ENCODE measurements around the gene PLXNA2.

PLXNA2 gene

DNA sequence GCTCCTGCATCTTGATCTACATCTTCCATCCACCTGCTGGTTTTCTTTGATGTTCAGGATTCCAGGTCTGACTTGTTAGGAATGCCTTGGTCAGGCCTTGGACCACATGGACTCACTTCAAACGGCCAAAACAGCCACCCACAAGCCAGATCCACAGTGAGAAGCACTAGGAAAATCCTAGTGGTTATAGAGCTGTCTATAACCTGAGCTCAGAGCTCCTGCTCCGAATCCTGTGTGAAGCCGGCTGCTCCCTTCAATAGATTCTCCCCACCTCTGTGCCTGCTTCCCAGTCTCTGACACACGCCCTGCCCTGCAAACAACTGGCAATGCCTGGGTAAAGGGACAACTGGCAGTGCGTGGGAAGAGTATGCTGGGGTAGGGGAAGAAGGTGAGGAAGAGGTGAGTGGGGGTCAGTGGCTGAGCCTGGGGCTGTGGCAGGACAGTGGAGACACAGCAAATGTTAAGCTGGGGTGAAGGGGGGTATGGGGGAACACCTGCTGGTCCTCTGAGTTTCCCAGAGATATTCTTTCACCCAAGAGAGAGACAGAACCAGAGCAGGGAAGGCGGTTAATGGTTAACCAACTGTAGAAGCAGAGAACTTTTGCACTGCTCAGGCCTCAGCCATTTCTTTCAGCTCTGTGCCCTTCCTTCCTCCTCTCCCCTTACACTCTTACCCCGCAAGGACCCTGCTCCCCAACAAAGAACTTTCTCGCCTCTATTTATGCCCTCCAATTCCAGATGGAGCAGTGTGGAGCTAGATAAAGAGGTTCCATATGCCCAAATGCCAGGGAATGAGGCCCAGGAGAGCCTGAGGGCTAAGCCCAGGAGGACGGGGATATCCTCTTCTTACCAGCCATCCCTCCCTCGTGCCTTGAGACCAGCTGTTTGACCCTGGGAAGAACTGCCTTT lies 4.5 kb downstream of the PLXNA2 start:
- no peak for FAIRE-seq

DNA sequence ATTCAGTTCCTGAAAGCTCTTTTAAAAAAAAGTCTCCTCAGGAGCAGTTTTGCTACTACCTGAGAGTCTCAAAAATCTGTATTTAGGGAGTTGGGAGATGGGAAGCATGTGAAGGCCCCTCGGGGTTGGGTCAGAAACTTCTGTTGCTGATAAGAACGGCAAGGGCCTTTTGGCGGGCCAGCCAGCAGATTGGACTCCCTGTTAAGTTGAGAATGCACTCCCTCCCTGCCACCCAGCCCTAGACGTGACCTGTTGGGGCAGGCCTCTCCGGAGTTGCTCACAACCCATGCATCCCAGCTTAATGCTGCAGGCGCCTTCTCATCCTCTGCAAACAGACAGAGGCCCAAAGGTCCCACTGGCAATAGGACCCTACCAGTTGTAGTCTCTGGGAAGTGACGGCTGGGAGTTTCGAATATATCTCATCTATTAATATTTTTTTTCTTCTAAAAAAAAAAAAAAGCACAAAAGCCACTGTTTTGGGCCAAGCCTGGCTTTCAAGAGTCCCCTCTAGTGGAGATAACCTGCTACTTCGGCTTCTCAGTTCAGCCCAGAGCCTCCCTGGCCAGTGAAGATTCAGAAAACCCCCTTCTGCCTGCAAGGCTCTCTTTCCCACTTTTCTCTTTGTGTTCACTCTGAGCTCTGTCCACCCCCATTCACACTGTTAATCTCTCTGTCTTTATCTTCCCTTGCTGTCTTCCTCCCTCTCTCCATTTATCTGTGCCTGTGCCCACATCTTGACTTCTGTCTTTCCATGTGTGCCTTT lies 5.3 kb downstream of the PLXNA2 start:
- no peak for FAIRE-seq

DNA sequence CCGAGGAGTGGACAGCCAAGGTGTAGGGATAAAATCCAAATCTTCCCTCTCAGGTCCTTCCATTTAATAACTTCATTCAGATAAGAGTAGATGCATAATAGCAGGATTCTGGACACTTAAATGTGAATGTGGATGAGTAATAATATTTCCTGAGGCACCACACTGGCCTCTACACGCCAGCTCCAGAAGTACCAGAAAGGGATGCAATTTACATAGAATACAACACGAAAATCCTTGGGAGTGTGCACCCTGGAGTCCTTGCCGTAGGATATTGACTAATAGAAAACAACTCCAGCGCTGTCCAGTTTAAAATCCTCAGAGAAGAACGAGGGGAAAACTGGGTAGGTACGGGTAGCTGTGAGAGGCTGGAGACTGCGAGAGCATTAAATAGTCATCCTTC lies 6.9 kb downstream of the PLXNA2 start:
- FAIRE-seq: no peak

DNA sequence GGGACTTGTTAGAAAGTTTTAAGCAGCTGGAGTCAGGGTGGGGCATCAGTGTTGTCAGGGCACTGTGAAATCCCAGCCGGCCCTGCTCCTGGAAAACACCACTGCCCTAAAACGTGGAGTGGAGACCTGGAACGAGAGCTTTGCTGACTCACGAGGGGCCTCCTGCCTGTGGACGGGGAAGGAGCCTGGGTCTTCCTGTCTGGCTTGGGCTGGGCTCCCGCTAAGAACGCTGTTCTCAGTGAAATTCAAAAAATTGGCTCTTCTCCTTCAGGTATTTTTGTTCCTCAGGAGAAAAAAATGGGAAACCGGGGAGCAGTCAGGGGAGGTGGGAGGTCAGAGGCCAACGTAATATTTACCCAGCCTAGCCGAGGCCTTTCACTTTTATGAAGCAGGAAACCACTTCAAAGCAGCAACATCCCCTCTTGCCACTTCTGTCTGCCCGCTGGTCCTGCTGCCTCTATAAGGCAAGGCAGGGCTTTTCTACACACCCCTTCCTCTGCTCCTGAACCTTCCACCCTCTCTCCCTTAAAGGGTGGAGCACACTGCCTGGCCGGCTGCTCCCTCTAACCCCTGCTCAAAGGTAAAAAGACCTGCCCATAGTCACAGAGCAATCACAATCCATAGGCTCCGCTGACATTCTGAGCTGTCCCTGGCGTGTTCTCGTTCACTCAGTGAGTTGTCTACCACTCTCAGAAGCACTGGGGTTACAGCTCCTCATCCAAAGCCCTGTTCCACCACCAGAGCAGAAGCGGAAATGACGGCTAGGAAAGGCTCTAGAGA lies 8.0 kb downstream of the PLXNA2 start:
- no peak for FAIRE-seq

DNA sequence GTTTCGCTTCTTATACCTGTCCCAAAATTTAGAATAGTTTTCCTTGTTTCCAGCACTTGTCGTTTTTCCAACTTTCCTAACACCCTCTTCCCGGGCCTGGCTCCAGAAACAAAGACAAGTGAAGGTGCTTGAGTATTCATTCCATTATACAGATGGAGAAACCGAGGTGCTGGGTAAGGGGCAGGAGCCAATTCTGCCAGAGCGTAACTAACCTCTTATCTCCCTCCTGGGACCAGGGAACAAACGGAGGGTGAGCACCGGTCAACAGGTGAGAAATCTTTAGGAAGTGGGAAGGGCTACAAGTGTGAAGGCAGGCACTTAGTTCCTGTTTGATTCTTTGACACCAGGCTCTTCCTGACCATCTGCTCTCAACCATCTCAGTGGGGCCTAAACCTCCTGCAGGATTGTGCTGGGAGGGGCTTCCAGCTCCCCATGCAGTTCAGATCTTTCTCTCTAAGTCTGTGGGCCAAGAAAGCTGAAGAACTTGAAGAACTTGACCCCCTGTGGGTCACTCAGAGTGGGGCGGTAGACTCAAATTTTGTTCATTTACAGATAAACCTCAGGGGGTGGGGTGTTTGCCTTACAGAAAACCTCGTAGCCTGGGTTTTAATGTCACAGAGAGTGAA lies 8.7 kb downstream of the PLXNA2 start:
- FAIRE-seq: no peak

DNA sequence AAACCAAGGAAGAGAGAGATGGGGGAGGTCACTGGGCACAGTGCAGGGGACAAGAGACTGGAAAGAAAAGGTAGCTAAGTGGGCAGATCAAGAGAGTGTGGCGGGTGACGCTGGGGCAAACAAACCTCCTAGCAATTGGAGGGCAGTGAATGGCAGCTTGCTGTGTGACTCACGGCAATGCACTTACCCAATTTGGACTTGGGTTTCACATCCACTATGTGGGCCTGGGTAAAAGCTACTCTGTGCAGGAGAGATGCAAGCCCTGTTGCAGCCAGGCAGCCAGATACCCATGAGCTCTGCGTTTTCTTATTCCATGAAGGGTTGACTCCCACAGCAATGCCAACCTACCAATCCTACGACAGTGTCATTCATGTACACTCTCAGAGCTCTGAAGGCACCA lies 9.5 kb downstream of the PLXNA2 start:
- FAIRE-seq: no peak

DNA sequence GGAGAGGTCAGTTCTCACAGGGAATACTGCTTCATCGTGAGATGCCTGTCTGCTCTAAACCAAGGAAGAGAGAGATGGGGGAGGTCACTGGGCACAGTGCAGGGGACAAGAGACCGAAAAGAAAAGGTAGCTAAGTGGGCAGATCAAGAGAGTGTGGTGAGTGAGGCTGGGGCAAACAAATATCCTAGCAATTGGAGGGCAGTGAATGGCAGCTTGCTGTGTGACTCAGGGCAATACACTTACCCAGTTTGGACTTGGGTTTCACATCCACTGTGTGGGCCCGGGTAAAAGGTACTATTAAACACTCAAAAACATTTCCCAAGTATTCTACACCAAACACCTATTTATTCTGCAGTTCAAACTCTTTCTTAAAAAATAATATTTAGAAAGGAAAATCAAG lies 10.2 kb downstream of the PLXNA2 start:
- no peak for FAIRE-seq

DNA sequence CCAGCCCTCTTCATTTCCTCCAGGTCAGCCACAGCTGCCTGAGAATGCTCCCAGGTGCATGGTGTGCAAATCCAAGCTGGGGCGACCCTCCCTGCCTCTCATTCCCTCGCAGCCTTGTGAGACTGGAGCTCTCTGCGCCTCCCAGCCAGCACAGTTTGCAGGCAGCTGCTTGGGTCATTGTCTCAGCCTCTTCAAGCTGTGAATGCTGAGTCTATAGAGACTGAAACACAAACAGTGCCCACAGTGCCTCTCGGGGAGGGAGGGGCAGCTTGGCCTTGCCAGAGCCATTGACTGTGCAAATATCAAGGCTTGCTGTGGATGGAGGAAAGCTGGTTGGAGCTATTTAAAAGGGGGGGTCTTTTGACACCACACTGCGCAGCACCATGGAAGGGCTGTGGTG lies 10.6 kb downstream of the PLXNA2 start:
- FAIRE-seq: no peak

DNA sequence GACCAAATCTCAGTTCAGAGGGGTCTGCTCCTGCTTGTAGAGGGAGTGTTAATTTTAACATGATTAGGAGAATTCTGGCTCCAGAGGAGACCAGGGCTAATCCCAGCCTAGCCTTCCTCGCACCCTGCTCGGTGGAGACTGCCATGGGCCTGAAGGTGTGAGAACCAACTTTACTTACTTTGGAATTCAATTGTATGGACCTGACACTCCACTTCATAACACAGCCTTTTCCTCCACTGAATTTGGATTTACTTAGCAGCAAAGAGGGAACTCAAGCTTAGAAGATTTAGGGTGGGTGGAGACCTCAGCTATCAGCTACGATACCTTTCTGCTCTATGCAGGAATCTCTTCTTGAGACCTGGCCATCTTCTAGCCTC lies 11.5 kb downstream of the PLXNA2 start:
- FAIRE-seq: no peak

DNA sequence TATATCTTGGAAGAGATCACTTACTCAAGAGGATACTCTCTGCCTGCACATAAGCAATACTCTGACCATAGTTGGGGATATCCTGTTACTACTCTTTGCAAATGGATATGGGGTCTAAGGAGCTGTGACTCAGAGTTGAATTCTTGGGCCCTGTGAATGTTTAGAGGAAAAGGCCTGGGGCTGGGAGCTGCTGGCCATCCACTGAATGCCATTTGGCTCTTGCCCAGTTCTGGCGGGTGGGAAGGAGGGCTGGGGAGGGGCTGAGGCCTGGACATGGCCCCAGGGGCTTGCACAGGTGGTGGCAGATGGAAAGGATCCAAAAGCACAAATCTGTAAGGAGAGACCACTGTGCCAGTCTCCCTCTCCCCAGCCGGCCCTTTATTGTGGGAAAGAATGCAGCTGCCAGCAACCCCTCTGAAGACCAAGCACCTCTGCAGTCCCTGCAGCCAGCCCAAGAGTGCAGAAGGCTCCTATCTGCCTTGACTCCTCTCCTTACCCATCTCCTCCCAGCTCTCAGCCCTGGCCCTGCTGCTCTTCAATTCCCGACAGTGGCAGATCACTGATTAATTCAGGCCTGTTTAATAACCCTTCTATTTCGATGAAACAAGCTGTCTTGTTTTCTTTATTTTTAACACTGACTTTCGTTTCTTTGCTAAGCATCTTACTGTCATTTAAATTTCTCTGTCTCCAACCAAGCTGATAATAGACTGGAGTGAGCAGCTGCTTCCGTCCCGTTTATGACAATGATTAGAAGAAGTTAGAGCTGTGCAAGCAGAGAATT lies 12.1 kb downstream of the PLXNA2 start:
- no peak for FAIRE-seq

DNA sequence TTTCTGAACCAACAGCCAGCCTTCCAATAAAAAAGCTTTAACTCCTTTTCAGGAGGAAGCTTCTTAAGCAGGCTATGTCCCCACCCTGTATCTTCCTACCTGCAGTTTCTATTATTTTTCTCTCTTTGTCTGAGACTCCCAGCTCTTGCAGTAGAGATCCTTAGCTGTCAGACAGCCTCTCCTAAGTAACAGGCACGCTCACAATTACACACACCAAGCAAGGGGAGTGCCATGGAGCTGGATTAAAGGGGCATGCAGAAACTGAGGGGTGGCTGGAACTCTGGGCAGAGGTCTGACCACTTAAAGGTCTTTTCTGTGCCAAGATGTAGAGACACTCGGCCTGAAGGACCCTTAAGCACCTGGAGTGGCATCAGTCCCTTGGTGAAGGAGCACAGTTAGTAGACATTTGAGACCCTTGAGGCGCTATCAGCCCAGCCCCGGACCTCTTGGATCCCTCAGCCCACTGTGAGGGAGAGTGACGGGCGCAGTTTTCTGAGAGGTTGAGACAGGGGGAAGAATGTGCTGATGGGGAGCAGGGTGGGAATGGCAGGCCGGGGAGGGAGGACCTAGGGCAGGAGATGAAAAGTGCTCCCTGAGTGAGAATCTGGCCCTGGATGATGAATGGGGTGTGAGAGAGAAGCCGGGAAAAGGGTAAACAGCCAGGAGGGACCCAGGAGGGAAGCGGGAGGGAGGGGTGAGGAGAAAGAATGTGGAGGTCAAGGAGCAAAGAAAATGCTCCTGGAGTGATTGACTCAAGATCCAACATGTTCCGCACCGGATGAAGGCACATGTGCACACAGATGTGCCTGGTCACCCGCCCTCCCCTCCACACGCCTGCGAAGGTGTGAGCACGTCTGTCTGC lies 13.3 kb downstream of the PLXNA2 start:
- FAIRE-seq: no peak

DNA sequence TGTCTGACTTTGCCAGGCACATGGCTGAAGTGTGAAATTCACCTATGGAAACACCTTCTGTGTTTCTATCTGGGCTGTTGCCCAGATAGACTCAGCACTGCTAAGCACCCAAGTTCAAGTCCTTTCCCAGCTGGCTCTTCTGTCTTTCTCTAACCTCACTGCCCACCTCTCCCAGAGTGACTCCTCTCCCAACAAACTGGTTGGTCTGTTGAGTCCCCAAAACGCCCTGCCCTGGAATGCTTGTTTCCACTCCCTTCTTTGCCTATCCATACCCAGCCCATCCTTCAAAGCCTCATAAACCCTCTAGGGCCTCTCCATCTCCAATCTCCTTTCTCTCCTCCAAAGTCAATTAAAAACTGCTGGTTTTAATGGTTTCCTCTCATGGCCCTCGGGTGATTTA lies 15.6 kb downstream of the PLXNA2 start:
- no peak for FAIRE-seq

DNA sequence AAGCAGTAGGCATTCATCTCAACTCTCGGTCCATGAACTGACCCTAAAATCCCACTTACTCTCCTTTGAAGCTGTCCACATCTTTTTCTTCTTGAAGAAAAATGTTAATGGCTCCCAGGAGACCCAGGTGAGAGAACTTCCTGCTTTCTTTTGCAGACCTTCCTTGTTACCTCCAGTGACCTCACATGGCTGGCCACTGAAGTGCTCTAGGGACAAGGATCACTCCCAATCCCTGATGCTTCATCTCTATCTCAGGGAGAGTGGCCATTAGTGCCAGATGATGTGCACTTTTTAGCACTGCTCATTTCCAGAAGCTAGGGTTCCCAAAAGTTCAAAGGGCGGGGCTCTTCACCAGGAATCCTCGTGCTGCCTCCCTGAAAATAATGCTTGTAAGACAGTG lies 16.2 kb downstream of the PLXNA2 start:
- no peak for FAIRE-seq

DNA sequence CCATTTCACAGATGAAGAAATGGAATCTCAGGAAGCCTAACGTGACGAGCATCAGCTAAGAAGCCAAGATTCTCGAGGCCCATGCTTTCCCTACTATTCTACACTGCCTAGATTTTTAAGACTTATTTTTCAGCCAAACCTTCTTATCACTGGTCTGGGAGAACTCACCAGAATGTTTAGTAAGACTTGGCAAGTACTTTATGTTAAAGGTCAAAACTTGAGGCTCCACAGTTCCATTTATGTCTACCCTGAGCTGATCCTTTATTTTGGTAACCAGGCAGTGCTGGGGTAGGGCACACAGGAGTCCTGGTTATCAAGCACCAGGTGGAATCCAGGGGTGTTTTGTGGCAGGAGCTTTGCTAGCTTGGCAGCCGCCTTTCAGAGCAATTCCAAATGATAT lies 16.8 kb downstream of the PLXNA2 start:
- FAIRE-seq: no peak

DNA sequence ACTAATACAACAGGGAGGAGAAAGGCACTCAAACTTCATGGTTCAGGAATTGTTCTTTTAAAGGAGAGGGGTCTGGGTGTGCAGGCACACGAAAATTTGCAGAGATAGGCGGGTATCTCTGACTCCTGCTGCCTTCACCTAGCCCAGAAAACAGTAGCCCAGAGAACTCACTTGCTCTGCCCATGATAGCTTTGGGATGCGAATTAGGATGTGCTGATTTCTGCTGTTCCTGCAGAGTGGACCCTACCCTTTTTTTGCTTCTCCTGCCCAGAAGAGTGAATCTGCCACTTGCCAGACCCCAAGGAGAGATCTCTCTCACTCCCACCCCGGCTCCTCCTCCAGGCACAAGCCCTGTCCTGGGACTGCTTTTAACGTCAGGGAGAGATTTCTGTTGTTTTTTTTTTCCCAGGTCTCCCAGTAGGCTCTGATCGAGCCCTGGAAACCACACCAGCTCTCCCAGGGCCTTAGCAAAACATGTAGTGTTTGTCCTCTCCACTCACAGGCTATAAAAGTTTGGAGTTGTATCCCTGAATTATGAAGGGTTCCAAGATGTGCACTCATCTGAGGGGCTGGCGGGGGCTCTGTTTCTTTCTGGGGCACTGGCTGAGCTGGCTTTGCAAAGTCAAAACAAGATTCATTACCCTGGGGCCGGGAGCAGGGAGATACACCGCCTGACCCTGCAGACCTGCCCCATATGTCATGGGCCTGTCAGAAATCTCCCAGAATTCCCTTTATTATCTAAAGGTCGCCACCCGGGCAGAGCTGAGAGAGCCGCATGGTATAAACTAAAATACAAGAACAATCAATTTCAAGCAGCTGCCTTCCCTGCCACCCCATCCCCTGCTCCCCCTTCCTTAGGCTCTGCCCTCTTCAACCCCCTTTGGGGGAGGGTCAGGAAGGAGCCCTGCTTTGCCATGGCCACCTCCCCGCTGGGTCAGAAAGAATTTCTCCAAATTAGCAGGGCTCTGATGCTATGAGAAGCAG lies 17.9 kb downstream of the PLXNA2 start:
- no peak for FAIRE-seq

DNA sequence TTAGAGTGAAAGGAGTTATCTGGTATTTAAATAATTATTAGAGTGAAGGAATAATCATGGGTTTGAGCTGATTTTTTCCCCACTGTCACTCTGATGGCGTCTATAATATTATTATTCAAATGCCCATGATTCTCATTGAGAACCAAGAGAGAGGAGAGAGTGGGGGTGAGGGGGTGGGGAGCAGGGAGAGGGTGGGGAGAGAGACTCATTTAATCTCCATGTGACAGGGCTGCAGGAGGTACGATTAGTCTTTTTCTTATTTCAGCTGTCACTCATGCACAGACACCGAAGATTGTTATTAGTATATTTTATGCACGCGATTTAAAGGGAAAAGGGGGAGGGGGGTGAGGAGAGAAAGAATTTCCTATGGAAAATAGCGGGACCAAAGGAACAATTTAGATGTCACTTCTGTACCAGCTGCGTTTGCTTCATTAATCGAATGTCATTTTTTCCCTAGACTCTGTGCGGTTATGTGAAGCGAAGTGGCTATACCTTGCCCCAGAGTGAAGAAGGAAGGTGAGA lies 19.9 kb downstream of the PLXNA2 start:
- FAIRE-seq: no peak

DNA sequence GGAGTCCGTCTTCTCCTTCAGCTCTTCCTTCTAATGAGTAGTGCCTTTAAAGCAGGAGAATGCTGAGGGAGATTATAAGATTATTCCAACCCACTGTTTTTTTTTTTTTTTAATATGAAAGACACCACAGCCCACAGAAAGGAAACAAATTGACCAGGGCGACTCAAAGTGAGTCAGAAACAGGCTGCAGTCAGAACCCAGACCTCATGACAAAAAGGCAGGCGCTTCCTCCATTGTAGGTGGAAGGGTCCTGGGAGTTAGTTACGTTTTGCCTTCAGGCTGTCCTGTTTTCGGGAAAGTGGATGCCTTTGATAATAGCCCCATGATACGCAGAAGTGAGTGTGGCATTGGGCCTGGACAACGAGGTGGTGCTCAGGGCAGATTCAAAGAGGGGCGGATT lies 21.0 kb downstream of the PLXNA2 start:
- FAIRE-seq: no peak

DNA sequence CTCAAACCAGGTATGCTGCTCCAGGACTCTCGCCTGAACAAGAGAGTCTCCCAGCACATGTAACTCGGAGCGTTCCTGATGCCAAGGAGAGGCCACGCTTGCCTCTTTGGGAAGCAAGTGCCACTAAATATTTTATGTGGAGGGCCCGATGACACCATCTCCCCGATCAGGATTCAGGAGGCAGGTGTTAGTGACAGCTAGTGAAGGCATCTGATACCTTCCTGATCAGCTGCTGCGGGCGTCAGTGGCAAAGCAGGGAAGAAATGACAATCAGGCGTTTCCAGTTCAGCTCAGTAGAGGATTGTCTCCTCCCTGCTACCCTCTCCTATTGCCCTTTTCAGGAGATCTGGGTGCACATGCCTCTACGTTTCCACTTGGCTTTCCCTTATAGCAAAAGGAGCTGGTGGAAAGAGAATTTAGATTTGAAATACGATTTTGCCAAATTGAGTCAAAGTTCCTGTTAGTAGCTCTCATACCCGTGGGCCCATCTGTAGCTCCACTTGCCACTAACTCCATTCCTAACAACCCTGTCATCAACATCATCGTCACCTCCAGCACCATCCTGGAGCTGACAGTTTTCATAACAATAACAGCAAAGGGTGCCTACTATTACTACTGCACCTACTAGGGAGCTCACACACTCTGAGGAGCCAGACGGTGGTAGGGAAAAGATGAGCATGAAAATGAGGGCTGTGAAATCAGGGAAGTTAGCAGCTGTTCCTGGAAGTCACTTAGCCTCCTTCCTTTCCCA lies 21.6 kb downstream of the PLXNA2 start:
- no peak for FAIRE-seq

DNA sequence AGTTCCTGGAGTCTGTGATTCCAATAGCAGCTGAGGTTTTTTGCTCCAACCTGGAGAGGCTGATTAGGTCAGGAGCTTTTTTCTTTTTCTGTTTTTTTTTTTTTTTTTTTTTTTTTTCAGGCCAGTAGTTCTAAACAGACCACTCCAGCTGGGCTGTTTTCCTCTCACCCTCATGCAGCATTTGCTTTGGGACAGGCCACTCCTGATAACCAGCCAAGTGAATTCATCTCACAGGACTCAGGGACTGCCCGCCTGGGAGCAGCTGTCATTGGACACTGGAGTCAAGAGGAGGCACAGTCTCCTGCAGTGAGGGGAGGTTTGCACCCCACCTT lies 22.9 kb downstream of the PLXNA2 start:
- FAIRE-seq: no peak

Data from endometrium (tissue), 2 donors.